Skin epidermis (tissue), 12 donors: ENCODE measurements around the gene MAGI1.
"Not testable (repeated sequence)": the region's sequence is repeated elsewhere in the genome, so short reads cannot be mapped to it uniquely, and the experiment has no call there.

Source experiments
- H3K27ac ChIP-seq, 21 experiments: fragments of 200-600 bp; sonication (generic) in 11 of 21; one replicate each; pipeline ENCODE4 v1.5.0; 2020; ENCODE audit warnings: mild to moderate bottlenecking in 3 of 21, inconsistent platforms in 2 of 21, moderate library complexity in 2 of 21
- H3K4me3 ChIP-seq, 7 experiments: fragments of 200-600 bp; sonication (generic) in 2 of 7; one replicate each; pipeline ENCODE4 v1.5.0; 2020; ENCODE audit warnings: inconsistent platforms in 2 of 7, mild to moderate bottlenecking in 2 of 7, moderate library complexity in 1 of 7

Gene MAGI1

GRCh38 chr3:66041828-66042227, 3.1 kb upstream of the MAGI1 start:
- H3K27ac ChIP-seq = no peak overlapping the region

GRCh38 chr3:66041116-66041515, 2.4 kb upstream of the MAGI1 start:
- no peak overlapping the region for H3K27ac ChIP-seq
- H3K4me3 ChIP-seq = no peak overlapping the region

More at GRCh38 chr3:66041828-66042227, 3.1 kb upstream of the MAGI1 start:
- H3K4me3 ChIP-seq = no peak overlapping the region

GRCh38 chr3:66039590-66039887, 821 bp upstream of the MAGI1 start:
- Histone ChIP-seq H3K4me3 (peak overlapping the region; percentile 49 to 73 (median 68)), H3K27ac (peak overlapping the region in 19 of 21 experiments; percentile 9 to 89 (median 78))

- Histone ChIP-seq H3K27ac (peak overlapping the region; percentile 28 to 89 (median 80)), H3K4me3 (peak overlapping the region; percentile 49 to 73 (median 68))
Observed at GRCh38 chr3:66038384-66038725, 363 bp downstream of the MAGI1 start.

GRCh38 chr3:66037986-66038369, 740 bp downstream of the MAGI1 start:
- peak overlapping the region; percentile 28 to 89 (median 80) for H3K27ac ChIP-seq
- peak overlapping the region; percentile 49 to 73 (median 68) for H3K4me3 ChIP-seq

GRCh38 chr3:66037330-66037985, 1.3 kb downstream of the MAGI1 start:
- H3K4me3 ChIP-seq = peak overlapping the region; percentile 49 to 73 (median 68)

GRCh38 chr3:66036586-66037148, 2.1 kb downstream of the MAGI1 start:
- Histone ChIP-seq H3K27ac (peak overlapping the region in 8 of 21 experiments; percentile 21 to 87 (median 80)), H3K4me3 (peak overlapping the region; percentile 49 to 73 (median 68))

More at GRCh38 chr3:66037330-66037985, 1.3 kb downstream of the MAGI1 start:
- H3K27ac ChIP-seq = peak overlapping the region in 19 of 21 experiments; percentile 28 to 89 (median 82)

GRCh38 chr3:66035763-66036477, 2.8 kb downstream of the MAGI1 start:
- Histone ChIP-seq H3K27ac (peak overlapping the region in 3 of 21 experiments; percentile 15 to 87 (median 21)), H3K4me3 (peak overlapping the region in 3 of 7 experiments; percentile 58 to 69 (median 62))

GRCh38 chr3:66033241-66034138, 5.2 kb downstream of the MAGI1 start:
- no peak overlapping the region for H3K27ac ChIP-seq
- H3K4me3 ChIP-seq = no peak overlapping the region

- H3K4me3 ChIP-seq = no peak overlapping the region
- H3K27ac ChIP-seq = no peak overlapping the region
Observed at GRCh38 chr3:66031102-66031698, 7.5 kb downstream of the MAGI1 start.

- Histone ChIP-seq H3K4me3 (no peak overlapping the region), H3K27ac (no peak overlapping the region)
Observed at GRCh38 chr3:66029443-66029842, 9.3 kb downstream of the MAGI1 start.

- Histone ChIP-seq H3K4me3 (no peak overlapping the region), H3K27ac (no peak overlapping the region)
Observed at GRCh38 chr3:66029014-66029413, 9.7 kb downstream of the MAGI1 start.

- H3K4me3 ChIP-seq = no peak overlapping the region
- H3K27ac ChIP-seq = no peak overlapping the region
Observed at GRCh38 chr3:66028457-66028856, 10.3 kb downstream of the MAGI1 start.

GRCh38 chr3:66027099-66027498, 11.6 kb downstream of the MAGI1 start:
- not testable (repeated sequence) for H3K27ac ChIP-seq, H3K4me3 ChIP-seq

- H3K4me3 ChIP-seq = no peak overlapping the region
- H3K27ac ChIP-seq = no peak overlapping the region
Observed at GRCh38 chr3:66023738-66024385, 14.9 kb downstream of the MAGI1 start.

GRCh38 chr3:66023229-66023628, 15.5 kb downstream of the MAGI1 start:
- Histone ChIP-seq H3K4me3 (no peak overlapping the region), H3K27ac (no peak overlapping the region)

- peak overlapping the region in 2 of 21 experiments; percentile 46 to 52 for H3K27ac ChIP-seq
- H3K4me3 ChIP-seq = no peak overlapping the region
Observed at GRCh38 chr3:66021731-66022131, 17.0 kb downstream of the MAGI1 start.

GRCh38 chr3:66019896-66020295, 18.8 kb downstream of the MAGI1 start:
- H3K4me3 ChIP-seq = no peak overlapping the region
- no peak overlapping the region for H3K27ac ChIP-seq
